AG09319 (cell line): ENCODE measurements around the gene NGRN.

Experiments used
- DNase-seq: peaks from one replicate; pipeline ENCODE4 v3.0.0-alpha.2; 2010; ENCODE audit warnings: low read depth; ENCODE audit errors: extremely low read depth
- CTCF ChIP-seq: IDR thresholded peaks from 2 replicates; pipeline ENCODE4 v1.5.1; 2011; ENCODE audit warnings: low read depth, mild to moderate bottlenecking, inconsistent platforms, low read length, moderate library complexity

The NGRN gene

DNA sequence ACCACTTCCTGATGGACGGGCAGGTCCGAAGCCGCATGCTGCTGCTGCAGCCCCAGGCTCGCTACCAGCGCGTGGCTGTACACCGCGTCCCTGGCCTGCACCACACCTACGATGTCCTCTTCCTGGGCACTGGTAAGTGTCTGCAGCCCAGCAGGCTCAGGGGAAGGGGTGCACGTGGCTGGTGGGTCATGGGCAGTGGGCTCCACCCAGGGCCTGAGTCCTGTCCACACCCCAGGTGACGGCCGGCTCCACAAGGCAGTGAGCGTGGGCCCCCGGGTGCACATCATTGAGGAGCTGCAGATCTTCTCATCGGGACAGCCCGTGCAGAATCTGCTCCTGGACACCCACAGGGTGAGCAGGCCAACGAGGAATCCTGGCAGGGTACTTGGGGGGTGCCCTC lies 40.4 kb upstream of the NGRN start:
- DNase-seq = no peak

GRCh38 chr15:90225504-90226234 lies 39.8 kb upstream of the NGRN start:
- no peak for TF ChIP-seq CTCF
- DNase-seq = no peak

More for the DNA sequence above, 40.4 kb upstream of the NGRN start:
- TF ChIP-seq CTCF = no peak

DNA sequence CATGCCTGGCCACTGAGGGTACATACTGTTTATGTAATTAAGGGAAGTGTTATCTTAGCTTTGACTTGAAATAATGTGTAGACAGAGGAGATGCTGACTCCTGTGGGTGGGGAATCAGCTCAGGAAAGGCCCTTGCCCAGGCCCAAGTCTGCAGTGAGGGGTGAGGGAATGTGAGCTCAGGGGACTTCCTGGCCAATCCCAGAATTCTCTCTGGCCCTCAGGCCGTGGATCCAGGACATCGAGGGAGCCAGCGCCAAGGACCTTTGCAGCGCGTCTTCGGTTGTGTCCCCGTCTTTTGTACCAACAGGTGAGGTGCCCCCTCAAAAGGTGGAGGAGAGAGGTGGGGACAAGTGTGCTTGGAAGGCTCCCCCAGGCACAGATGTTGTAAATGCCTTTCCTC lies 38.1 kb upstream of the NGRN start:
- no peak for DNase-seq
- TF ChIP-seq CTCF = no peak

- TF ChIP-seq CTCF = no peak
Measured at GRCh38 chr15:90227816-90228772, 37.4 kb upstream of the NGRN start.

GRCh38 chr15:90228960-90229359 lies 36.5 kb upstream of the NGRN start:
- no peak for TF ChIP-seq CTCF

More at GRCh38 chr15:90227816-90228772, 37.4 kb upstream of the NGRN start:
- no peak for DNase-seq

GRCh38 chr15:90230071-90230494 lies 35.4 kb upstream of the NGRN start:
- no peak for TF ChIP-seq CTCF
- DNase-seq = no peak

More at GRCh38 chr15:90228960-90229359, 36.5 kb upstream of the NGRN start:
- DNase-seq = no peak

- no peak for TF ChIP-seq CTCF
- no peak for DNase-seq
Measured at GRCh38 chr15:90230610-90231009, 34.9 kb upstream of the NGRN start.
